Caki2 (cell line): ENCODE results near the gene MIP. TPM values are rescaled to one million over a fixed set of nuclear protein-coding genes. Genes with fewer than 3 reads are reported as not detected.
"Not testable (repeated sequence)": the region's sequence is repeated elsewhere in the genome, so short reads cannot be mapped to it uniquely, and the experiment has no call there.

Source experiments
- DNase-seq: peaks from one replicate; pipeline ENCODE4 v3.0.0-alpha.2; 2015; ENCODE audit warnings: low read depth
- in situ Hi-C: cut with HindIII; loops from 2 replicates; pipeline ENCODE4 v1.10.0; 2016; ENCODE audit warnings: low sequenced_read_pairs, low pct_unique_long_range_greater_than_20kb, mixed read lengths
- total RNA-seq: library from RNA; depleted of rRNA; stranded (reverse); fragments of >200 nt; shearing (Covaris generic); gene quantifications from 2 replicates; pipeline ENCODE4 v1.2.3, GENCODE V29; 2014; ENCODE audit warnings: low replicate concordance; rRNA removed

MIP gene
- not detected in 2 replicates for total RNA-seq

GRCh38 chr12:56454557-56454956 is at the start of gene MIP:
MIP (minus strand) TSS chr12:56454657; CDS start chr12:56454613, 44 bp downstream.
- DNase-seq = no peak
- in situ Hi-C loops = no loop called here

GRCh38 chr12:56499879-56500278 is 45.4 kb upstream of the MIP start:
- DNase-seq, in situ Hi-C loops: not testable (repeated sequence)

GRCh38 chr12:56499452-56499851 is 45.0 kb upstream of the MIP start:
- in situ Hi-C loops, DNase-seq: not testable (repeated sequence)

- in situ Hi-C loops = not testable (repeated sequence)
Observed at GRCh38 chr12:56498126-56498902, 43.9 kb upstream of the MIP start.

GRCh38 chr12:56496704-56497103 is 42.2 kb upstream of the MIP start:
- peak; percentile 42 for DNase-seq
- in situ Hi-C loops = not testable (repeated sequence)

More at GRCh38 chr12:56498126-56498902, 43.9 kb upstream of the MIP start:
- DNase-seq = not testable (repeated sequence)

GRCh38 chr12:56494481-56494880 is 40.0 kb upstream of the MIP start:
- in situ Hi-C loops, DNase-seq: not testable (repeated sequence)

GRCh38 chr12:56494106-56494415 is 39.6 kb upstream of the MIP start:
- DNase-seq, in situ Hi-C loops: not testable (repeated sequence)

- in situ Hi-C loops, DNase-seq: not testable (repeated sequence)
Observed at GRCh38 chr12:56493409-56494105, 39.1 kb upstream of the MIP start.

- DNase-seq = no peak
- in situ Hi-C loops = no loop called here
Observed at GRCh38 chr12:56490360-56490759, 35.9 kb upstream of the MIP start.

GRCh38 chr12:56488041-56488955 is 33.8 kb upstream of the MIP start, which contains the start of gene GLS2:
GLS2 (minus strand) TSS chr12:56488161; CDS start chr12:56488118, 43 bp downstream.
- peak; percentile 54 for DNase-seq
- in situ Hi-C loops = no loop called here

GRCh38 chr12:56487448-56488040 is 33.1 kb upstream of the MIP start:
- DNase-seq = no peak
- in situ Hi-C loops = no loop called here

GRCh38 chr12:56486694-56487093 is 32.2 kb upstream of the MIP start:
- DNase-seq = no peak
- in situ Hi-C loops = no loop called here

- in situ Hi-C loops = no loop called here
- no peak for DNase-seq
Observed at GRCh38 chr12:56484566-56484965, 30.1 kb upstream of the MIP start.

- DNase-seq = no peak
- in situ Hi-C loops = no loop called here
Observed at GRCh38 chr12:56479625-56480024, 25.2 kb upstream of the MIP start.

- DNase-seq = no peak
- in situ Hi-C loops = no loop called here
Observed at GRCh38 chr12:56477521-56478225, 23.2 kb upstream of the MIP start.

GRCh38 chr12:56476972-56477432 is 22.5 kb upstream of the MIP start:
- in situ Hi-C loops = no loop called here
- no peak for DNase-seq

GRCh38 chr12:56476143-56476542 is 21.7 kb upstream of the MIP start:
- in situ Hi-C loops = no loop called here
- DNase-seq = no peak
